ENCODE measurements around the gene KRT14.

- TF ChIP-seq, protein P1, sequence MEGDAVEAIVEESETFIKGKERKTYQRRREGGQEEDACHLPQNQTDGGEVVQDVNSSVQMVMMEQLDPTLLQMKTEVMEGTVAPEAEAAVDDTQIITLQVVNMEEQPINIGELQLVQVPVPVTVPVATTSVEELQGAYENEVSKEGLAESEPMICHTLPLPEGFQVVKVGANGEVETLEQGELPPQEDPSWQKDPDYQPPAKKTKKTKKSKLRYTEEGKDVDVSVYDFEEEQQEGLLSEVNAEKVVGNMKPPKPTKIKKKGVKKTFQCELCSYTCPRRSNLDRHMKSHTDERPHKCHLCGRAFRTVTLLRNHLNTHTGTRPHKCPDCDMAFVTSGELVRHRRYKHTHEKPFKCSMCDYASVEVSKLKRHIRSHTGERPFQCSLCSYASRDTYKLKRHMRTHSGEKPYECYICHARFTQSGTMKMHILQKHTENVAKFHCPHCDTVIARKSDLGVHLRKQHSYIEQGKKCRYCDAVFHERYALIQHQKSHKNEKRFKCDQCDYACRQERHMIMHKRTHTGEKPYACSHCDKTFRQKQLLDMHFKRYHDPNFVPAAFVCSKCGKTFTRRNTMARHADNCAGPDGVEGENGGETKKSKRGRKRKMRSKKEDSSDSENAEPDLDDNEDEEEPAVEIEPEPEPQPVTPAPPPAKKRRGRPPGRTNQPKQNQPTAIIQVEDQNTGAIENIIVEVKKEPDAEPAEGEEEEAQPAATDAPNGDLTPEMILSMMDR (IDR thresholded peaks at IDR 0.05; ENCODE audit: low read length): no peak
- TF ChIP-seq EZH2 (optimal IDR thresholded peaks at IDR 0.05; ENCODE audit: low read depth, low read length): no peak
Observed at GRCh38 chr17:41547378-41547841, 39.3 kb downstream of the KRT14 start.
